ENCODE results near the gene SORBS1. TPM values are rescaled to one million over a fixed set of nuclear protein-coding genes. Genes with fewer than 3 reads are reported as not detected.

Gene SORBS1
- total and polyA plus RNA-seq, 2 of the 13 experiments (the other 11 are each of a cell fraction or from before 2014, with no cell fraction given), result 16.8 to 39.8 TPM

GRCh38 chr10:95539560-95540284 lies 21.4 kb downstream of the SORBS1 start (continued):
- TF ChIP-seq ZBED4 (CRISPR knock-in tag; IDR thresholded peaks at IDR 0.05; ENCODE audit: borderline replicate concordance), result no peak
- no peak for TF ChIP-seq ZNF7 (CRISPR knock-in tag; IDR thresholded peaks at IDR 0.05)
- TF ChIP-seq ZFYVE20 (CRISPR knock-in tag; IDR thresholded peaks at IDR 0.05; ENCODE audit: borderline replicate concordance, low read depth), result no peak
- no peak for TF ChIP-seq ZNF619 (CRISPR knock-in tag; IDR thresholded peaks at IDR 0.05)
- TF ChIP-seq RARG (CRISPR knock-in tag; IDR thresholded peaks at IDR 0.05; ENCODE audit: low read depth), result no peak
- TF ChIP-seq ZNF710 (CRISPR knock-in tag; IDR thresholded peaks at IDR 0.05; ENCODE audit: borderline replicate concordance), result peak; percentile 58; the same call in 1 of the 2 replicates
- TF ChIP-seq MED1 (CRISPR knock-in tag; IDR thresholded peaks at IDR 0.05), result peak; percentile 61; the same call in 1 of the 2 replicates
- no peak for TF ChIP-seq STAG1 (CRISPR knock-in tag; IDR thresholded peaks at IDR 0.05)
- TF ChIP-seq PAF1 (CRISPR knock-in tag; IDR thresholded peaks at IDR 0.05), result no peak
- no peak for TF ChIP-seq ZNF10 (CRISPR knock-in tag; IDR thresholded peaks at IDR 0.05; ENCODE audit: borderline replicate concordance, low read depth)
- TF ChIP-seq DPF2 (CRISPR knock-in tag; IDR thresholded peaks at IDR 0.05; ENCODE audit: borderline replicate concordance, low read depth), result 0 out of 2 replicates have a peak, but pooled peaks have one; percentile 29
- no peak for TF ChIP-seq NFYB (CRISPR knock-in tag; IDR thresholded peaks at IDR 0.05)
- TF ChIP-seq ZNF3 (CRISPR knock-in tag; IDR thresholded peaks at IDR 0.05), result no peak
- TF ChIP-seq SAP130 (CRISPR knock-in tag; IDR thresholded peaks at IDR 0.05; ENCODE audit: low read depth), result peak; percentile 35
